ENCODE data around the gene TYK2.
"Not testable (repeated sequence)": the region's sequence is repeated elsewhere in the genome, so short reads cannot be mapped to it uniquely, and the experiment has no call there.

The TYK2 gene

DNA sequence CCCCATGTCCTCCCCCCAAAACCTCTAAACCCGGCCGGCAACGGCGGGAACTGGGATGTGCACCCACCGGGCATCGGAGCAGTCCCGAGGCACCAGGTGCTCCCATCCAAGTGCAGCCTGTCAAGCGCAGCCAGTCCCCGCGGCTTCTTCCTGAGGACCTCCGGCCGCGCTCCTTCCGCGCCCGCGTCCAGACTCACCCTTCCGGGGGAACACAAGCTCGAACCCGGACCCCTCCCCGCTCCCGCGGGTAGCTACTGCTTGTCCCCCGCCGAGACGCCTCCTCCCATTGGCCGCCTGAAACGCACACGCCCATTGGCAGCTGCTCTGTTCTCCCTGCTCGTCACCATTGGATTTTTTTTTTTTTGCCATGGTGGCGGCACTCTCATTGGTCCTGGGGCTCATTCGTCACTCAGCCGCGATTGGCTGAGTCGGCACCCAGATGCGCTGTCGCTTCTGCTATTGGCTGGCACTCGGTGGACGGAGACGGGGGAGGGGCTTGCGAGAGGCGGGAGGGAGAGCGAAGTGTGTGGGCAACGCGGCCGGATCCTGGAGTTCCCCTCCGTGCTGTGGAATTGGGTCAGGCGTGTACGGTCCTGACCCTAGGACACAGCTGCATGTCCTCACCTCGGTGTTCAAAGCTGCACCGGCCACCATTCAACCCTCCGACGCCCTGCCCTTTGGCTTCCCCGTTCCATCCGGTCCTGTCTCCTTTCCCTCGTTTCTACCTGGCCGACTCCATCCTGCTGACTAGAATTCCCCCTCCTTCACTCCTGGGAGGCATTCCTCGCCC is at the start of gene TYK2:
Gene TYK2 (minus strand): TSS at position 260 of the 790 bp plus-strand sequence. CDS start 2,166 bp downstream, outside the sequence.
- peak; percentile 99 for DNase-seq (ENCODE audit: low read depth)

DNA sequence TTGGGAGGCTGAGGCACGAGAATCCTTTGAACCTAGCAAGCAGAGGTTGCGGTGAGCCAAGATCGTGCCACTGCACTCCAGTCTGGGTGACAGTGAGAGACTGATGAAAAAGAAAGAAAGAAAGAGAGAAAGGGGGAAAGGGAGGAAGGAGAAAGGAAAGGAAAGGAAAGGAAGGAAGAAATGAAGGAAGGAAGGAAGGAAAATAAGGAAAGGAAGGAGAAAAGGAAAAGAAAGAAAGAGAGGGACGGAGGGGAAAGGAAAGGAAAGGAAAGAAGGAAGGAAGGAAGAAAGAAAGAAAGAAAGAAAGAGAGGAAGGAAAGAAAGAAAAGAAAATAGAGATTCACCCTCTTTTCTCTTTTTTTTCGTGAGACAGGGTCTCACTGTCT is 48.6 kb upstream of the TYK2 start:
- no peak for DNase-seq (ENCODE audit: low read depth)

DNA sequence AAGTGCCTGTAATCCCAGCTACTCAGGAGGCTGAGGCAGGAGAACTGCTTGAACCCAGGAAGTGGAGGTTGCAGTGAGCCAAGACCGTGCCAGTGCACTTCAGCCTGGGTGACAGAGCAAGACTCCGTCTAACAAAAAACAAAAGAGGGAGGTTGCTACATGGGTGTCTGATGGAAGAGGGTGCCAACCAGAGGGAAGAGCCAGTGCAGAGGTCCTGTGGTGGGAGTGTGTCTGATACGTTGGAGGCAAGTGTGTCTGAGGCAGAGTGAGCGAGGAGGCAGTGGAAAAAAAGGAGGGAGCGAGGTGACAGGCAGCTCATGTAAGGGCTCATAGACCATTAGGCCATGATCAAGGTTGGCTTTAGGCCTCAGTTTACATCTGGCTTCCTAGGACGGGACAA is 46.8 kb upstream of the TYK2 start:
- DNase-seq (ENCODE audit: low read depth), result no peak

DNA sequence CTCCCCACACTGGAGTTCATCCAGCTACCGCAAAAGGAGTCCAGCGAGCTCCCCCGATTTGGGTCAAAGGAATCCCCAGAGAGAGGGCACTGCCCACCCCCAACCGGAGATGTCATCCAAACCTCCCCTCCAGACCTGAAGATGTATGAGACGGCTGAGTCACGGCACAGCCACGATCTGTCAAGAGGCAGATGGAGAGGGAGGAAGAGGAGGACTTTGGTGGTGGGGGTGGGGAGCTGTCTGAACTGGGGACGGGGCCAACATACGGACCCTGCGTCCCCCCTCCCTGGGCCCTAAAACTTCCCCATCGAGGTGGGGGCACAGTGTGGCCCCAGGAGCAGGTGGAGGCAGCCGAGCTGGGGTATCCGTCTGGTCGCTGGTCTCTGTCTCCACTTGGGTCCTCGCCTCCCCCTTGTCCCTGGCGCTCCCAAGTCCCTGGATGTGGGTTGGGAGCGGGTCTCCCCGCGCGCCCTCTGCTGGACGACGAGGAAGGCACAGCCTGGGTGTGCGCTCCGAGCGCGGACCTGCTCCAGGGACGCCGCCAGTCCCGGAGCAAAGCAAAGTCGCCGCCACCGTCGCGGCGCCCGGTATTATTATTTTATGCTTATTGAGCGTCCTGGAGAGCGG is 43.8 kb upstream of the TYK2 start:
- peak; percentile 79 for DNase-seq (ENCODE audit: low read depth)

DNA sequence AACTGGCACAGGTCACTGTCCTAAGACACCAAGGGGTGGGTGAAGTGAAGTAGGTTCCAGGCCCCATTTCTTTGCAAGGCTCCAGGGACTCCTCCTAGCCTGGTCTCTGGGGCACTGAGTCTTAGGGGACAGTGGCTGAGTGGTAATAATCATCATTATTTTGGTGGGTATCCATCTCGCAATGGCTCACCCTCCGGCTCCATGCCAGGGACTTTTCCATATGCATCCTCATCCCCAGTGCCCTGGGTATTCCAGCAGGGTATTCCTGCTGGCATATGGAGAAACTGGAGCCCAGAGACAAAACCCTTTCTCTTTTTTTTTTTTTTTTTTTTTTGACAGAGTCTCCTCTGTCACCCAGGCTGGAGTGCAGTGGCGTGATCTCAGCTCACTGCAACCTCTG is 42.5 kb upstream of the TYK2 start:
- DNase-seq (ENCODE audit: low read depth), result no peak

DNA sequence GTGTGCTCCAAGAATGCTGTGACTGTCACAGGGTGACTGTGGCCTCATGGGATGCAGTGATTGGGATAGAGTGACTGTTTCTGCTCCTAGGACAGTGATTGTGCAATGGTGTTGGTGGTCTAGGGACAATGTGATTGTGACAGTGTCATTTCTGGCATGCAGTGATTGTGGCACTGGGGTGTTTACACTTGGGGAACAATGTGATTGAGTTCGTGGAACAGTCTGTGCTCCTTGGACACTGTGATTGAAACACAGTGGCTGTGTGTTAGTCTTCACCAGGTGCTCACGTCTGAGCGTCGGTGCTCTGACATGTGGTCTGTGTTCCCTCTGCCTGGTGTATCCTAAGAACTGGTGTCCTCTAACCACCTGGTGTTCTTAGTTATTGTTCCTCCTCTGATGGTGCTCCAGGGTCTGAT is 41.7 kb upstream of the TYK2 start:
- no peak for DNase-seq (ENCODE audit: low read depth)

DNA sequence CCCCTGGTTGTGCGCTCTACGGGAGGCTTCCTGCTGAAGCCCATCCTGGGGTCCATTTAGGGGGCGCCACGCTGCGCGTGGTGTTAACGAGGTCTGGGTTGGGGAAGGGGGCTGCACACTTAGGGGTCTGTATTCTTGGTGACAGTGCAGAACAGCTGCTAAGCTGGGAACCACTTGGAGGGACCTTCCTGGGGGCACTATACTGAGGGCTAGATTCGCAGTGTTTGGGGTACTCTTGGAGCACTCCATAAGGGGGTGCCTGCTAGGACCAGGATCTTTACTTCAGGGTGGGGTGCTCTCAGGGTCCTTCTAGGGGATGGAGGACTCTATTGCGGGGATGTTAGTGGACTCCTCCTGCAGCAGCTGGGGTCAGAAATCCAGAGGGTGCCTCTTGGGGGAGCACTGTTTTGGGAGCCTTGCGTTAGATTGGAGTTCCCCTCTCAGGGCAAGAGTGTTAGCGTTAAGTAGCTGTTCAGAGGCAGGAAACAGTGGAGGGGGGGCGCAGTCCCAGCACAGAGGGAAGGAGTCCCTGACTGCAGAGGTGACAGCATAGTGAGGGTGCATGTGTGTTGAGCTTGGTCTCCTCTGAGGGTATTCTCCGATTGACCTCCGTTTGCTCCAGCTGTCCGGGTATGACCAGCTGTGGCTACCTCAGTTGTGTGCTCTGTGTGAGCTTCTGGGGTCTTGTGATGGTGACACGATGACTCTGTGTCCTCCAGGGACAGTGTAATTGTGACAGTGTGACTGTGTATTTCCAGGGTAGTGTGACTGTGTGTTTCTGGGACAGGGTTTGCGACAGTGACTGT is 41.1 kb upstream of the TYK2 start:
- no peak for DNase-seq (ENCODE audit: low read depth)

DNA sequence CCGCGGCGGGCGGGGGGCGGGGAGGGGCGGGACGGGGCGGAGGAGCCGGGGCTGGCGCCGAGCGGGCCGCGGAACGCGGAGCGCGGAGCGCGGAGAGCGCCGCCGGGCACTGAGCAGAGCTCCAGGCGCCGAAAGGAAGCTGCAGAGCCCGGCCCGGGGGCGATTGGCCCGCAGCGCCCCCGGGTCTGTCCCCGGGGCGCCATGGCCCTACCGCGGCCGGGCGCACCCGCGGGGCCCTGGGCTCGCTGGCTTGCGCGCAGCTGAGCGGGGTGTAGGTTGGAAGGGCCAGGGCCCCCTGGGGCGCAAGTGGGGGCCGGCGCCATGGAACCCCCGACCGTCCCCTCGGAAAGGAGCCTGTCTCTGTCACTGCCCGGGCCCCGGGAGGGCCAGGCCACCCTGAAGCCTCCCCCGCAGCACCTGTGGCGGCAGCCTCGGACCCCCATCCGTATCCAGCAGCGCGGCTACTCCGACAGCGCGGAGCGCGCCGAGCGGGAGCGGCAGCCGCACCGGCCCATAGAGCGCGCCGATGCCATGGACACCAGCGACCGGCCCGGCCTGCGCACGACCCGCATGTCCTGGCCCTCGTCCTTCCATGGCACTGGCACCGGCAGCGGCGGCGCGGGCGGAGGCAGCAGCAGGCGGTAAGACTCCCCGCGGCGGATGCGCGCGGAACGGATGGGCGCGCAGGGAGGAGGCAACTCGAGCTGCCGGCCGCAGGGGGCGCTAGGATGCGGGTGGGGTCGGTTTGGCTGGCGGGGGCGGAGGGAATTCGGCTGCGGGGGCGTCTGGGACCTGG is 40.3 kb upstream of the TYK2 start, which contains the start of gene PDE4A:
Gene PDE4A (plus strand): TSS at position 95 of the 796 bp plus-strand sequence. CDS start 227 bp downstream, at position 322.
- DNase-seq (ENCODE audit: low read depth), result peak; percentile 46

DNA sequence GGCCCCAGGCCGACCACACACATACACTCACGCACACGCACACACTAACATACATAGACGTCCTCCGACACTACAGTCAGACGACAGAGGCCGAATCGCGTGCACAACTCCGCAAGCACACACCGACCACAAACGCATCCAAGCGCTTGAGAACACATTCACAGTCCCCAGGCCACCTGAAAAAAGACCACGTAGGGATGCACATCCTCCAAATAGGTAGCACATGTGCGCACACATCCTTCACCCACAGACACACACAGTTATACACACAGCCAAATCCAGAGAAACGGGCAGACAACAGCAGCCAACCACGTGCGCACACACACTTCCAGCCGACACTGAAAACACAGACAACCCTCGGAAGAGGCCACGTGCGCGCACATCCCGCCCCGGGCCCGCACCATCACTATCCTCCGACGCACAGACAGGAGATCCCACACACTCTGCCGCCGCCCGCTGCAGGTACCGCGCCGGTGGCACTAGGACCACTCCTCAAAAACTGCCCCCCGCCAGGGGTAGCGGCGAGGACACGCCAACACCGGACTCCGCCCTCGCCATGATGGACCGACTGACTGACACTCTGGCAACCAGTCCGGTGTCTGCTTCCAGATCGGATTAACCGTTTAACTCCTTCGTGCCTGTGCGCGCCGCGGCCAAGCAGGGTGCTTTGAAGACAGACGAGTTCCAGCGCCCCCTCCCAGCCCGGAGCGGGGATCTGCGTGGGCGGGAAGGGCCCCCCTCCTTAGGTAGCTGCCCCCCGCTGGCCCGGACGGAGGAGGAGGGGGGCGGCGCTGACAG is 39.5 kb upstream of the TYK2 start:
- DNase-seq (ENCODE audit: low read depth), result peak; percentile 64

DNA sequence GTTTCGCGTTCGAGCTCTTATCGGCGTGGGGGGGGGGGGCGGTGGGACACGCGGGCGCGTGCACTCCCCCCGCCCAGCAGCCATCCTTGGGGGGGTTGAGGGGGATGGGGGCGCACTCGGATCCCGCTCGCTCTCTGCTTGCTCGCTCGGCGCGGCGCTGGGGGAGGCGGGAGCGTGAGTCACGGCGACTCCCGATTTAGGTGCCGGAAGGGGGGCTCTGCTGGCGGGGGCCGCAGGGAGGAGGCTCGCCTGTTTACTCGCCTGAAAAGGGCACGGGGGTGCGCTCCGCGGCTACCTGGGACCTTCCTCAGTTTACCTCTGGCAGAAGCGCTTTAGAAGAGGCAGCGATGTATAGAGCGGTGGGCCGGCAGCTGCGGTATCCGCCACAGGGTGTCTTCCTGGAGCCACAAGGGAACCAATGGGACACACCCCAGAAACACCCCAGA is 38.9 kb upstream of the TYK2 start:
- peak; percentile 27 for DNase-seq (ENCODE audit: low read depth)

DNA sequence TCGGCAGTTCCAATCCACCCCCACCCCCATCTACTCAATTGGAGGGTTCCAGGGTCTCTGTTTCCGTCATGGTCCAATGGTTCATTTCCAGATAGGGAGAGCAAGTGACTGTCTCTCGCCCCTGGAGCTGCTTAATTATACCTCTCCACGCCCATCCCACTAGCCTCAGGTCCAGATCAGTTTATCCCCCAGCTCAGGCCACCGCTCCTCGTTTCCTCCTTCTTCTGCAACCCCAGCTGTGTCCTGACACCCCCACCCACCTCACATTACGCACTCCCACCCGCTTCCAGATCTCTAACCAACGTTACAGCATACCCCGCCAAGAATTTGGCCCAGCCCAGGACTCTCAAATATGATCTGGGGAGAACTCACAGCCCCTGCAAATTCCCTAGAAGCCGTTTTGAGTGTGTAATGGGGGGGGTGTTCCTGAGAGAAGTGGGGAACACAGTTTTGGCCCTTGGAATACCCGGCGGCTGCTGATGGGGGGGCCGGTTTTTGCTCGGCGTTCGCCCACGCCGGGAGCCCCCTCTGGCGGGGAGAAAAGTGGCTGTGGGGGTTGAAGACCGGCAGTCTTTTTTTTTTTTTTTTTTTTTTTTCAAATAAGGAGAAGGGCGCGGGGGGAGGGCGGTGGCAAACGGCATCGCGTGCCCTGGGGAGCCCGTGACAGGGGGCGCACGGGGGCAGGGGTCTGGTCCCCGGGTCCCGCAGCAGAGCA is 38.3 kb upstream of the TYK2 start:
- DNase-seq (ENCODE audit: low read depth), result peak; percentile 11

DNA sequence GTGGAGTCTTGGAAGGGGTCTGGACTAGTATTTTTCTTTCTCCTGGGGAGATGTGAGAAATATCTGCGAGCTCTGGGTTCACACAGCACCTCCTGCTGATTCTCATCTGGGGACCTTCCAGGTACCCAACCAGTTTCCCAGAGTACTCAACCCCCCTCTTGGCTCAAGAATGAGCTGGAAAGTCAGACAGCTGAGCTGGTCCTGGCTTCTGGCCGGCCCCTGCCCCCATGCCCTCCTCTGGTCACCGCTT is 37.8 kb upstream of the TYK2 start:
- DNase-seq (ENCODE audit: low read depth), result peak; percentile 6

DNA sequence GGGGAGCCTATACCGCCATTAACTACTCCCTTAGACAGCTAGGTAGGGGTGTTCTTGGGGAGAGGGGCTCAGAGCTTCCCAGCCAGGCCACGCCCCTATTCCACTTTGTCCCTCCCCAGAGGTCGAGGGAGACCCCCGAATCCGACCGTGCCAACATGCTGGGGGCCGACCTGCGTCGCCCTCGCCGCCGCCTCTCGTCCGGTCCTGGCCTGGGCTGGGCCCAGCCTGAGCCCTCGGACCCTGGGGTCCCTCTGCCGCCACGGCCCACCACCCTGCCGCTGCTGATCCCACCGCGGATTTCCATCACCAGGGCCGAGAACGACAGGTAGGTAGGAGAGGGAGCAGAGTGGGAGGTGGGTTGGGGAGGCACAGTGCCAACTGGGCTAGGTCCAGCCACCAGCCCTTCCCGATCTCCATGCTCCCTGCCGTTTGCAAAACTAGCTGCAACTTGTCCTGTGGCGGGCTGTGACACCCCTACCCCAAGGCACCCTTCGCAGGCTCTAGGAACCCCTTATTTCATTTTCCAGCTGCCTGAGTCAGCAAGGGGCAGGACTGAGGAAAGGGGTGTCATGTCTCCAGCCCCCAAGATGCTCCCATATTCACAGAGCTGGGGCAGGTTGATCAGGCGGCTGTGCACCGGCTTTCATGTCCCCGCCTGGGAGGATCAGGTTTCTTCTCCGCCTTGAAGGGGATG is 37.3 kb upstream of the TYK2 start:
- DNase-seq (ENCODE audit: low read depth), result no peak

DNA sequence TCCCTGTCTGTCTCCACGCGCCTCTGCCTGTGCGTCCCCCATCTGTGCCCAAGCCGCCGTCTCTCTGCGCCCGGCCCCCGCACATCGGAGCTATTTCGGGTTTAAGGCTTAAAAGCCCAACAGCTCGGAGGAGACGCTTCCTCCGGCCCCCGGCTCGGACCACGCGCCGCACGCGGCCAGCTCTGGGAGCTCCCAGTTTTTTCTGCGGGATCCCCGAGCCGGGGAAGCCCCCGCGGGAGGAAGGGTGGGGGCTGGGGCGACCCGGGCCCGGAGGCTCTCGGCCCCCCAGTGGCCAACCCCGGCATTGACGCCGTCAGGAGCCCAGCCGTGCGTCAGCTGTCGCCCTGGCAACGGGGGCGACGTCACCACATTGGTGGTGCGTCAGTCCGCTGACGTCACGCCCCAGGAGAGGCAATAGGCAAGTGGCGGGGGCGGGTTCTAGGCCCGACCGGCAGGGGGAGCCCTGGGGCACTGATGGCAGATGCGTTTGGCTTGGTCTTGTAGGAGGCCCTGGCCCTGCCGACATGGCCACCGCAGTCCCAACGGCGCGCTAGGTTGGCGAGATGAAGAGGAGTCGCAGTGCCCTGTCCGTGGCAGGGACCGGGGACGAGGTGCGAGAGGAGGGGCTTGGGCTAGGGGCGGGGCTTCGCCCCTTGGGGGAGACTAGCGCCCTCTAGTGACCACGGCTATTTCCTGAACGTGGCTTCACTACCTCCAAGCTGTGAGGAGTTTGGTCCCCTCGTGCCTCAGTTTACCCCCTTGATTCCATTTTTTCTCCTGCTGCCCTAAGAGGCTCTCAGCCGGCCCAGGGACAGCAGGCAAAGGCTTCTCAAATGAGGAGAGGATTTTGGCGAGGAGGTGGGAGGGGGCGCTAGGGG is 36.2 kb upstream of the TYK2 start:
- DNase-seq (ENCODE audit: low read depth), result peak; percentile 82

DNA sequence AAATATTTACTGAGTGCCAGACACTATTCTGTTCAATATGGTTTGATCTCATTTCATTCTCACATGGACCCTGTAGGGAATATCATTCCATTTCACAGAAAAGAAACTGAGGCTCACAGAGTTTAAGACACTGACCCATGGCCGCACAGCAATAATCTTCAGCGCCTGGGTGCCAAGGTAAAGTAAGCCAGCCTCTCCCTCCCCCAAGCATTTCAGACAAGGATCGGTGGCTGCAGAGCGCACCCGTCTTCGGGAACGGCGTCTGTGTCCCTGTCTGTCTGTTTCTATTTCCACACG is 35.7 kb upstream of the TYK2 start:
- DNase-seq (ENCODE audit: low read depth), result no peak

DNA sequence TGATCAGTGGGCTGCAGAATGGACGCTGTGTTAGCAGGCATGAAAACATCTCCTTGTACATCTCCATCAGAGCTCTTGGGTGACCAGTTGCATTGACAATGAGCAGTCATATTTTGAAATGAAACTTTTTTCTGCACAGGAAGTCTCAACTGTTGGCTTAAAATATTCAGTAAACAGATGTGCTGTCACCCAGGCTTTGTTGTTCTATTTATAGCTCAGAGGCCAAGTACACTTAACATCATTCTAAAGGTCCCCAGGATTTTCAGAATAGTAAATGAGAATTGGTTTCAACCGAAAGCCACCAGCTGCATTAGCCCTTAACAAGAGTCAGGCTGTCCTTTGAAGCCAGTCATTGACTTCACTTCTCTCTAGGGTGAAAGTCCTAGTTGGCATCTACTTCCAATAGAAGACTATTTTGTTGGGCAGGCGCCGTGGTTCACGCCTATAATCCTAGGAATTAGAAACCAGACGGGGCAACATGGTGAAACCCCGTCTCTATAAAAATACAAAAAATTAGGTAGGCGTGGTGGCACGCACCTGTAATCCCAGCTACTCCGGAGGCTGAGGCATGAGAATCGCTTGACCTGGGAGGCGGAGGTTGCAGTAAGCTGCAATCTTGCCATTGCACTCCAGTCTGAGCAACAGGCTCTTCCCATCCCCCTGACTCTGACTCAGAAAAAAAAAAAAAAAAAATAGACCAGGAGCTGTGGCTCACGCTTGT is 32.0 kb upstream of the TYK2 start:
- peak; percentile 35 for DNase-seq (ENCODE audit: low read depth)

DNA sequence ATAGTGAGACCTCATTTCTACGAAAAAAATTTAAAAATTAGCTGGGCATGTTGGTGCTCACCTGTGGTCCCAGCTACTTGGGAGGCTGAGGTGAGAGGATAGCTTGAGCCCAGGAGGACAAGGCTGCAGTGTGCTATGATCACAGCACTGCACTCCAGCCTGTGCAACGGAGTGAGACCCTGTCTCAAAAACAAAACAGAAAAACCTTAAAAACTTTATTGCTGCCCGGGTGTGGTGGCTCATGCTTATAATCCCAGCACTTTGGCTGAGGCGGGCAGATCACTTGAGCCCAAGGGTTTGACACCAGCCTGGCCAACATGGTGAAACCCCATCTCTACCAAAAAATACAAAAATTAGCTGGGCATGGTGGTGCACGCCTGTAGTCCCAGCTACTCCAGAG is 30.9 kb upstream of the TYK2 start:
- not testable (repeated sequence) for DNase-seq (ENCODE audit: low read depth)

DNA sequence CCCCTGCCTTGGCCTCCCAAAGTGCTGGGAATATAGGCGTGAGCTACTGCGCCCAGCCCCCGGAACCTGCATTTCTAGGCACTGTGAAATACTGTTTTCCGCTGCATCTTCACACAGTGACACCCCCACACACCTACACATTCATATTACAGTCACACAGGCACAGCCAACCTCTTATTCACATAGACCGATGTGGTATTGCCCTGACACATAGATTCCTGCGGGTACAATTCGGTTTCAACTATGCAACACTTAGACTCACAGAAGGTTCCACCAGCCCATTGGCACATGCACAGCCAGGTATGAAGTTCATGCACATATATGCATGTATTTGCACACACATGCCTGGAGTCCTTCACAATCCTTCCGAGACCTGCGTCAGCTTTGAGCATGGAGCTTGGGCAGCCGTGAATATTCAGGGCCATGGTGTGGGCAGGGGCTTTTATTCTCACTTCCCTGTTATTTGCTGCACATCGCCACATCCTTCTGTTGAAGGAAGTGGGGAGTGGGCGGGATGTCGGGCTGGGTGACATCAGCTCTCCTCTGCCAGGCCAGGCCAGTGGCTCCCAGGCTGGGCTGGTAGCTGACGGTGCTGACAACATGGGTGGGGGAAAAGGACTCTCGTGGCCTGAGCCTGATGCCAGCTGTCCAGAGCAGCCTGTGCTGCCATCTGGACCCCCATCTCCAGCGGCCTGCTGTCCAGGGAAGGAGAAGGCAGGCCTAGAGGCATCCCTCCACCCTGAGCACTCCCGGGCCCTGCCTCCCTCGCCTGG is 28.3 kb upstream of the TYK2 start:
- DNase-seq (ENCODE audit: low read depth), result no peak
